Suprapubic skin (tissue), 4 donors: ENCODE measurements around the gene GFM2. TPM values are rescaled to one million over a fixed set of nuclear protein-coding genes. Genes with fewer than 3 reads are reported as not detected.
"Not testable (repeated sequence)": the region's sequence is repeated elsewhere in the genome, so short reads cannot be mapped to it uniquely, and the experiment has no call there.

Source experiments
- DNase-seq, 2 donors: peaks; one replicate each; pipeline ENCODE4 v3.0.0-alpha.2; 2019; ENCODE audit warnings: low spot score in 2 of 2
- H3K27ac ChIP-seq: fragments of 200-600 bp; sonication (generic); one replicate; pipeline ENCODE4 v1.5.1; 2019
- H3K27me3 ChIP-seq: fragments of 200-600 bp; sonication (generic); one replicate; pipeline ENCODE4 v1.5.1; 2019
- H3K36me3 ChIP-seq: fragments of 200-600 bp; sonication (generic); one replicate; pipeline ENCODE4 v1.5.1; 2019
- H3K4me1 ChIP-seq: fragments of 200-600 bp; sonication (generic); one replicate; pipeline ENCODE4 v1.5.1; 2019
- H3K4me3 ChIP-seq: fragments of 200-600 bp; sonication (generic); one replicate; pipeline ENCODE4 v1.5.1; 2019; ENCODE audit warnings: mild to moderate bottlenecking
- H3K9me3 ChIP-seq: fragments of 200-600 bp; sonication (generic); one replicate; pipeline ENCODE4 v1.5.1; 2019
- CTCF ChIP-seq, 2 donors: fragments of 200-600 bp in 1 of 2; fragments of 450-650 bp in 1 of 2; sonication (generic) in 1 of 2; IDR thresholded peaks; one replicate each; pipeline ENCODE4 v1.5.1; 2016 to 2019; ENCODE audit warnings: antibody characterized with exemption in 2 of 2, mild to moderate bottlenecking in 1 of 2, moderate library complexity in 1 of 2
- EP300 ChIP-seq: sonication (generic); formaldehyde crosslinking; IDR thresholded peaks from one replicate; pipeline ENCODE4 v1.6.1; 2017; ENCODE audit warnings: antibody characterized with exemption
- POLR2A ChIP-seq, 2 donors: fragments of 450-650 bp; IDR thresholded peaks; one replicate each; pipeline ENCODE4 v1.6.1; 2017; ENCODE audit warnings: antibody characterized with exemption in 2 of 2, mild to moderate bottlenecking in 2 of 2, moderate library complexity in 2 of 2
- POLR2AphosphoS5 ChIP-seq, 3 donors: sonication (generic); formaldehyde crosslinking; IDR thresholded peaks; one replicate each; pipeline ENCODE4 v1.6.1; 2017; ENCODE audit warnings: antibody characterized with exemption in 3 of 3
- WGBS: methylation state at CpG from one replicate; pipeline ENCODE4 v1.1.5; 2018; 5-methylcytosine and 5-hydroxymethylcytosine counted together
- total RNA-seq, 4 donors: library from RNA; depleted of rRNA; stranded (reverse); fragments of >200 nt; gene quantifications; one replicate each; pipeline ENCODE4 v1.1.0, GENCODE V29; 2016

GFM2 gene
- total RNA-seq, 4 donors from 2014 or later: 19.2 to 24.7 (median 21.2) TPM

GRCh38 chr5:74684900-74685851 is 81.7 kb downstream of the GFM2 start, which contains the start of gene HEXB:
TSS of gene HEXB (plus strand) at chr5:74685233. CDS start at chr5:74685261, 28 bp downstream.
- no peaks in the 10 kb centered on the region for H3K27me3 ChIP-seq
- TF ChIP-seq POLR2A (IDR thresholded peaks at IDR 0.05) (peak in 1 of 2 donors; percentile 74), POLR2AphosphoS5 (IDR thresholded peaks at IDR 0.05) (peak in 1 of 3 donors; percentile 60), EP300 (no peak)
- H3K36me3 ChIP-seq: peaks cover 12% of the 10 kb centered on the region
- H3K4me3 ChIP-seq: peak within 1 kb of the TSS; percentile 91
- peak within 1 kb of the TSS; percentile 87 for H3K27ac ChIP-seq
- H3K4me1 ChIP-seq: peaks cover 16% of the 10 kb centered on the region
- 12% methylated on average over 19 of the region's 78 CpGs for WGBS
- H3K9me3 ChIP-seq: no peaks in the 10 kb centered on the region
- peak; percentile 93 to 95 for DNase-seq

GRCh38 chr5:74679966-74680365 is 87.0 kb downstream of the GFM2 start:
- TF ChIP-seq POLR2AphosphoS5 (IDR thresholded peaks at IDR 0.05): no peak
- TF ChIP-seq CTCF (IDR thresholded peaks at IDR 0.05): no peak
- no peak for DNase-seq
- no peaks in the 10 kb centered on the region for H3K4me1 ChIP-seq
- 67% methylated on average over 4 of the region's 4 CpGs for WGBS
- H3K4me3 ChIP-seq: no peak overlapping the region
- no peaks in the 10 kb centered on the region for H3K27me3 ChIP-seq
- H3K36me3 ChIP-seq: no peaks in the 10 kb centered on the region
- no peaks in the 10 kb centered on the region for H3K9me3 ChIP-seq
- no peak overlapping the region for H3K27ac ChIP-seq

- H3K27me3 ChIP-seq, H3K9me3 ChIP-seq, H3K4me1 ChIP-seq, H3K36me3 ChIP-seq, DNase-seq, H3K4me3 ChIP-seq, H3K27ac ChIP-seq: not testable (repeated sequence)
- WGBS: 90% methylated on average over 3 of the region's 3 CpGs
These were observed 87.6 kb downstream of the GFM2 start for GRCh38 chr5:74679300-74679699.

GRCh38 chr5:74678123-74678522 is 88.8 kb downstream of the GFM2 start:
- not testable (repeated sequence) for H3K4me3 ChIP-seq, H3K27ac ChIP-seq, H3K4me1 ChIP-seq, H3K27me3 ChIP-seq, H3K36me3 ChIP-seq, DNase-seq, H3K9me3 ChIP-seq
- WGBS: 80% methylated on average over 3 of the region's 3 CpGs

- not testable (repeated sequence) for H3K27me3 ChIP-seq, DNase-seq, H3K4me3 ChIP-seq, H3K36me3 ChIP-seq, H3K27ac ChIP-seq, H3K9me3 ChIP-seq
- peaks cover 16% of the 10 kb centered on the region for H3K4me1 ChIP-seq
- WGBS: 91% methylated on average over 6 of the region's 6 CpGs
These were observed 90.5 kb downstream of the GFM2 start for GRCh38 chr5:74676466-74676865.

GRCh38 chr5:74673011-74673790 is 93.7 kb downstream of the GFM2 start:
- peaks cover 16% of the 10 kb centered on the region for H3K4me1 ChIP-seq
- H3K9me3 ChIP-seq: no peaks in the 10 kb centered on the region
- H3K4me3 ChIP-seq: peak overlapping the region; percentile 31
- no peaks in the 10 kb centered on the region for H3K36me3 ChIP-seq
- H3K27me3 ChIP-seq: no peaks in the 10 kb centered on the region
- no peak for DNase-seq
- TF ChIP-seq EP300 (no peak), POLR2AphosphoS5 (IDR thresholded peaks at IDR 0.05) (no peak), CTCF (IDR thresholded peaks at IDR 0.05) (peak in 1 of 2 donors; percentile 11), POLR2A (IDR thresholded peaks at IDR 0.05) (no peak)
- no peak overlapping the region for H3K27ac ChIP-seq
- WGBS: 48% methylated on average over 5 of the region's 6 CpGs

- WGBS: 45% methylated on average over 5 of the region's 5 CpGs
- H3K9me3 ChIP-seq: no peaks in the 10 kb centered on the region
- TF ChIP-seq POLR2AphosphoS5 (IDR thresholded peaks at IDR 0.05): no peak
- no peak for TF ChIP-seq EP300
- no peak for TF ChIP-seq POLR2A (IDR thresholded peaks at IDR 0.05)
- no peak for TF ChIP-seq CTCF (IDR thresholded peaks at IDR 0.05)
These were observed 94.6 kb downstream of the GFM2 start for GRCh38 chr5:74672215-74672877.

More at GRCh38 chr5:74672215-74672877, 94.6 kb downstream of the GFM2 start:
- Histone ChIP-seq H3K27ac (no peak overlapping the region), H3K27me3 (no peaks in the 10 kb centered on the region), H3K36me3 (no peaks in the 10 kb centered on the region), H3K4me3 (no peak overlapping the region), H3K4me1 (peaks cover 16% of the 10 kb centered on the region)
- DNase-seq: no peak
